Measurements from ENCODE around the gene FOSB.

- TF ChIP-seq CTCF (IDR thresholded peaks at IDR 0.05; ENCODE audit: extremely low read depth in 1 of 2, insufficient read depth in 1 of 2, low read depth in 1 of 2, low read length in 2 of 2) = no peak
- no peak for TF ChIP-seq POLR2A (IDR thresholded peaks at IDR 0.05; ENCODE audit: low read depth, low read length)
These were observed 16.5 kb upstream of the FOSB start for GRCh38 chr19:45451131-45451849.

All from endothelial cell of umbilical vein (primary cell).